LNCAP (cell line): ENCODE results near the gene ZDHHC21.

Experiments
- CTCF ChIP-seq: fragments of 450-650 bp; IDR thresholded peaks from 2 replicates; pipeline ENCODE4 v1.5.1; 2017; ENCODE audit warnings: mild to moderate bottlenecking

The ZDHHC21 gene

GRCh38 chr9:14719231-14719923 is 26.1 kb upstream of the ZDHHC21 start:
- TF ChIP-seq CTCF: no peak

GRCh38 chr9:14715102-14715501 is 21.9 kb upstream of the ZDHHC21 start:
- TF ChIP-seq CTCF: no peak

DNA sequence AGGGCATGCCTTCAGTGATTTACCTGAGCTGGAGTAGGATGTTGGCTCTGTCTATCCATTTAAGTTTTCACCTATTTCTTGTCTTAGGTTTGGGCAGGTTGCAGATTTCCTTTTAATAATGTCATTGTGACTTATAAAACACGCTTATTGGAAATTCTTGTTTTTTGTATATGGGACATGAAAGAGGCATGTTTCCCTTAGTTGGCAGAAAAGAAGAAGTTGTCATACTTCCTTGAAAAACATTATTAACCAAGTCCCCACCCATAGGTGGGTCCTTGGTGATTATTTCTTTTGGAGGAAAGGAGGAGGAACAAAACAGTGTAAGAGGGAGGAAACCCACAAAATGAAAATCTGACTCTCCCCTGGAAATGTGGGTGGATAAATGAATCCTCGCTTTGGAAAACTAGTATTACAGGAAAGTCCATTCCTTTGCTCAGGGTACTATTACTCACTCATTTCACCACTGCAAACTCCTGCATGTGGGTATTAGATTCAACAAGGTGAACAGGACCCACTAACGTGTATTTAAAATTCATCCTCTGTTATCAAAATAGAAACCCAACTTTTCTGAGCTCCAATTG is 20.0 kb upstream of the ZDHHC21 start:
- TF ChIP-seq CTCF: no peak

GRCh38 chr9:14710804-14711203 is 17.6 kb upstream of the ZDHHC21 start:
- TF ChIP-seq CTCF: no peak

- TF ChIP-seq CTCF: no peak
Observed at GRCh38 chr9:14706530-14707140, 13.4 kb upstream of the ZDHHC21 start.

- no peak for TF ChIP-seq CTCF
Observed at GRCh38 chr9:14705079-14705478, 11.8 kb upstream of the ZDHHC21 start.

GRCh38 chr9:14704281-14704680 is 11.0 kb upstream of the ZDHHC21 start:
- no peak for TF ChIP-seq CTCF
